HepG2 (cell line): ENCODE measurements around the gene ACSS2. TPM values are rescaled to one million over a fixed set of nuclear protein-coding genes. Genes with fewer than 3 reads are reported as not detected.

ENCODE experiments used
- FOXA3 ChIP-seq: IDR thresholded peaks from 2 replicates; pipeline ENCODE4 v1.6.1; 2016; ENCODE audit warnings: missing genetic modification reagents, missing compliant biosample characterization
- GPBP1L1 ChIP-seq: sonication (generic); formaldehyde crosslinking; IDR thresholded peaks from 2 replicates; pipeline ENCODE4 v1.5.0; 2020; ENCODE audit warnings: mild to moderate bottlenecking, missing genetic modification reagents
- GTF3A ChIP-seq: sonication (generic); formaldehyde crosslinking; conservative IDR thresholded peaks from 2 replicates; pipeline ENCODE4 v1.4.0; 2020; ENCODE audit warnings: mild to moderate bottlenecking, missing genetic modification reagents
- HOXA9 ChIP-seq: sonication (generic); formaldehyde crosslinking; IDR thresholded peaks from 2 replicates; pipeline ENCODE4 v1.8.1; 2022; ENCODE audit warnings: missing genetic modification reagents, mild to moderate bottlenecking, moderate library complexity, borderline replicate concordance
- PPARG ChIP-seq: conservative IDR thresholded peaks from 2 replicates; pipeline ENCODE4 v1.6.1; 2016; ENCODE audit warnings: missing biosample characterization, missing genetic modification reagents
- RBFOX2 ChIP-seq: fragments of 200-400 bp; formaldehyde crosslinking; IDR thresholded peaks from 2 replicates; pipeline ENCODE4 v1.6.1; 2017; ENCODE audit warnings: low read depth, mild to moderate bottlenecking, low read length
- RORA ChIP-seq: sonication (generic); formaldehyde crosslinking; IDR thresholded peaks from 2 replicates; pipeline ENCODE4 v1.5.0; 2020; ENCODE audit warnings: mild to moderate bottlenecking, missing genetic modification reagents, moderate library complexity
- SALL2 ChIP-seq: sonication (generic); formaldehyde crosslinking; IDR thresholded peaks from 2 replicates; pipeline ENCODE4 v1.8.1; 2023; ENCODE audit warnings: mild to moderate bottlenecking, missing genetic modification reagents, inconsistent platforms
- SPEN ChIP-seq: sonication (generic); formaldehyde crosslinking; IDR thresholded peaks from 2 replicates; pipeline ENCODE4 v1.5.1; 2020; ENCODE audit warnings: low read depth, mild to moderate bottlenecking, missing genetic modification reagents
- STAG1 ChIP-seq: sonication (generic); formaldehyde crosslinking; IDR thresholded peaks from 2 replicates; pipeline ENCODE4 v1.4.0; 2020; ENCODE audit warnings: missing genetic modification reagents
- TBX3 ChIP-seq: fragments of 450-650 bp; IDR thresholded peaks from 2 replicates; pipeline ENCODE4 v1.6.1; 2017; ENCODE audit warnings: antibody characterized with exemption, mild to moderate bottlenecking, inconsistent platforms, borderline replicate concordance
- ZBTB3 ChIP-seq: sonication (generic); formaldehyde crosslinking; IDR thresholded peaks from 2 replicates; pipeline ENCODE4 v1.4.0; 2020; ENCODE audit warnings: low read depth, mild to moderate bottlenecking, moderate library complexity, missing genetic modification reagents, borderline replicate concordance
- ZNF253 ChIP-seq: sonication (generic); formaldehyde crosslinking; IDR thresholded peaks from 2 replicates; pipeline ENCODE4 v1.8.0; 2022; ENCODE audit warnings: mild to moderate bottlenecking, missing genetic modification reagents, borderline replicate concordance
- polyA plus RNA-seq, 8 experiments: library from polyadenylated mRNA; depleted of rRNA in 3 of 8; stranded (reverse) in 7 of 8; unstranded in 1 of 8; fragments of >200 nt; fragmentation: Illumina TruSeq in 4 of 8; extraction: Trizol in 4 of 8; gene quantifications; 2 replicates each; pipeline versions ENCODE4 v1.2.1 to v1.2.3, GENCODE V29; 2011 to 2016; ENCODE audit warnings: low read depth in 4 of 8, missing spikeins in 1 of 8, mixed read lengths in 1 of 8; ENCODE audit not compliant: insufficient read depth in 1 of 8
- total RNA-seq, 5 experiments: library from RNA; depleted of rRNA; stranded (reverse); fragments of >200 nt; fragmentation: Illumina TruSeq; extraction: Trizol; gene quantifications; 2 replicates each; pipeline ENCODE4 v1.2.3, GENCODE V29; 2016; ENCODE audit warnings: low read depth in 1 of 5
- TF ChIP-seq, protein P1 (sequence below): sonication (generic); formaldehyde crosslinking; IDR thresholded peaks from 2 replicates; pipeline ENCODE4 v1.9.0; 2021; ENCODE audit warnings: missing genetic modification reagents, borderline replicate concordance
- TF ChIP-seq, protein P2 (sequence below): sonication (generic); formaldehyde crosslinking; IDR thresholded peaks from 2 replicates; pipeline ENCODE4 v1.4.0; 2020; ENCODE audit warnings: missing genetic modification reagents, borderline replicate concordance
- TF ChIP-seq, protein P3 (sequence below): sonication (generic); formaldehyde crosslinking; IDR thresholded peaks from 2 replicates; pipeline ENCODE4 v1.4.0; 2020; ENCODE audit warnings: mild to moderate bottlenecking, missing genetic modification reagents
- TF ChIP-seq, protein P4 (sequence below): sonication (generic); formaldehyde crosslinking; IDR thresholded peaks from 2 replicates; pipeline ENCODE4 v1.4.0; 2020; ENCODE audit warnings: missing genetic modification reagents, borderline replicate concordance

Gene ACSS2
- total and polyA plus RNA-seq, 2 of the 13 experiments (the other 11 are each of a cell fraction or from before 2014, with no cell fraction given) = 72.8 to 89.7 TPM

DNA sequence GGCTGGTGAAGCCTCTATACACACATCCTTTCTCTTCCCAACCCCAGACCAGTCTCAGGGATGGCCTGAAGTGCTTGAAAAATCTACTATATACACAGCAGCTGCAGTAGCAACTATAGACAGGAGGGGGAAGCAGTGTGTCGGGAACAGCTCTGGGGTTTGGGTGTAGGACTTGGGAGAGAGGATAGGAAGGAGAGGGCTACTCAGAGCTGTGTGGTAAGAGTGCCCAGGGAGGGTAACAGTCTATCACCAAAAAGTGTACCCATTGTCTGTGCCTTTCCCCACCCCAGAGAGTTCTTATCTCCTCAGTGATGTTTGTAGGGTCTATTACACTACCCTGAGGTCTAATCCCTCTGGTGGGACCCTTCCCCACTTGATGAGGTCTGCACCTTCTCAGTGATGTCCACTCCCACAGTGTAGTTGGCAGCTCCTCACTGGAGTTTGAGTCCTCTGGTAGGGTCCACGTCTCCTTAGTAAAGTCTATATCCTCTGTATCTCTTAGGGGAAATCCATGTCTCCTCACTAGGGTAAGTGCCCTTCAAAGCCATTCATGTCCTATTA lies 2.2 kb upstream of the ACSS2 start (continued):
- TF ChIP-seq, protein P1, sequence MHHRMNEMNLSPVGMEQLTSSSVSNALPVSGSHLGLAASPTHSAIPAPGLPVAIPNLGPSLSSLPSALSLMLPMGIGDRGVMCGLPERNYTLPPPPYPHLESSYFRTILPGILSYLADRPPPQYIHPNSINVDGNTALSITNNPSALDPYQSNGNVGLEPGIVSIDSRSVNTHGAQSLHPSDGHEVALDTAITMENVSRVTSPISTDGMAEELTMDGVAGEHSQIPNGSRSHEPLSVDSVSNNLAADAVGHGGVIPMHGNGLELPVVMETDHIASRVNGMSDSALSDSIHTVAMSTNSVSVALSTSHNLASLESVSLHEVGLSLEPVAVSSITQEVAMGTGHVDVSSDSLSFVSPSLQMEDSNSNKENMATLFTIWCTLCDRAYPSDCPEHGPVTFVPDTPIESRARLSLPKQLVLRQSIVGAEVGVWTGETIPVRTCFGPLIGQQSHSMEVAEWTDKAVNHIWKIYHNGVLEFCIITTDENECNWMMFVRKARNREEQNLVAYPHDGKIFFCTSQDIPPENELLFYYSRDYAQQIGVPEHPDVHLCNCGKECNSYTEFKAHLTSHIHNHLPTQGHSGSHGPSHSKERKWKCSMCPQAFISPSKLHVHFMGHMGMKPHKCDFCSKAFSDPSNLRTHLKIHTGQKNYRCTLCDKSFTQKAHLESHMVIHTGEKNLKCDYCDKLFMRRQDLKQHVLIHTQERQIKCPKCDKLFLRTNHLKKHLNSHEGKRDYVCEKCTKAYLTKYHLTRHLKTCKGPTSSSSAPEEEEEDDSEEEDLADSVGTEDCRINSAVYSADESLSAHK (CRISPR knock-in tag) = no peak
- TF ChIP-seq TBX3 (no peak), HOXA9 (CRISPR knock-in tag) (no peak), SALL2 (CRISPR knock-in tag) (no peak), ZNF253 (CRISPR knock-in tag) (no peak), STAG1 (CRISPR knock-in tag) (peak; percentile 97), GTF3A (CRISPR knock-in tag) (no peak), GPBP1L1 (CRISPR knock-in tag) (no peak), ZBTB3 (CRISPR knock-in tag) (no peak), SPEN (CRISPR knock-in tag) (no peak), PPARG (CRISPR knock-in tag) (no peak), FOXA3 (CRISPR knock-in tag) (peak; percentile 51; the same call in 1 of the 2 replicates), RBFOX2 (no peak), RORA (CRISPR knock-in tag) (no peak)
- TF ChIP-seq, protein P2, sequence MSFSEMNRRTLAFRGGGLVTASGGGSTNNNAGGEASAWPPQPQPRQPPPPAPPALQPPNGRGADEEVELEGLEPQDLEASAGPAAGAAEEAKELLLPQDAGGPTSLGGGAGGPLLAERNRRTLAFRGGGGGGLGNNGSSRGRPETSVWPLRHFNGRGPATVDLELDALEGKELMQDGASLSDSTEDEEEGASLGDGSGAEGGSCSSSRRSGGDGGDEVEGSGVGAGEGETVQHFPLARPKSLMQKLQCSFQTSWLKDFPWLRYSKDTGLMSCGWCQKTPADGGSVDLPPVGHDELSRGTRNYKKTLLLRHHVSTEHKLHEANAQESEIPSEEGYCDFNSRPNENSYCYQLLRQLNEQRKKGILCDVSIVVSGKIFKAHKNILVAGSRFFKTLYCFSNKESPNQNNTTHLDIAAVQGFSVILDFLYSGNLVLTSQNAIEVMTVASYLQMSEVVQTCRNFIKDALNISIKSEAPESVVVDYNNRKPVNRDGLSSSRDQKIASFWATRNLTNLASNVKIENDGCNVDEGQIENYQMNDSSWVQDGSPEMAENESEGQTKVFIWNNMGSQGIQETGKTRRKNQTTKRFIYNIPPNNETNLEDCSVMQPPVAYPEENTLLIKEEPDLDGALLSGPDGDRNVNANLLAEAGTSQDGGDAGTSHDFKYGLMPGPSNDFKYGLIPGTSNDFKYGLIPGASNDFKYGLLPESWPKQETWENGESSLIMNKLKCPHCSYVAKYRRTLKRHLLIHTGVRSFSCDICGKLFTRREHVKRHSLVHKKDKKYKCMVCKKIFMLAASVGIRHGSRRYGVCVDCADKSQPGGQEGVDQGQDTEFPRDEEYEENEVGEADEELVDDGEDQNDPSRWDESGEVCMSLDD (CRISPR knock-in tag) = no peak
- TF ChIP-seq, protein P3, sequence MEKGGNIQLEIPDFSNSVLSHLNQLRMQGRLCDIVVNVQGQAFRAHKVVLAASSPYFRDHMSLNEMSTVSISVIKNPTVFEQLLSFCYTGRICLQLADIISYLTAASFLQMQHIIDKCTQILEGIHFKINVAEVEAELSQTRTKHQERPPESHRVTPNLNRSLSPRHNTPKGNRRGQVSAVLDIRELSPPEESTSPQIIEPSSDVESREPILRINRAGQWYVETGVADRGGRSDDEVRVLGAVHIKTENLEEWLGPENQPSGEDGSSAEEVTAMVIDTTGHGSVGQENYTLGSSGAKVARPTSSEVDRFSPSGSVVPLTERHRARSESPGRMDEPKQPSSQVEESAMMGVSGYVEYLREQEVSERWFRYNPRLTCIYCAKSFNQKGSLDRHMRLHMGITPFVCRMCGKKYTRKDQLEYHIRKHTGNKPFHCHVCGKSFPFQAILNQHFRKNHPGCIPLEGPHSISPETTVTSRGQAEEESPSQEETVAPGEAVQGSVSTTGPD (CRISPR knock-in tag) = no peak
- TF ChIP-seq, protein P4, sequence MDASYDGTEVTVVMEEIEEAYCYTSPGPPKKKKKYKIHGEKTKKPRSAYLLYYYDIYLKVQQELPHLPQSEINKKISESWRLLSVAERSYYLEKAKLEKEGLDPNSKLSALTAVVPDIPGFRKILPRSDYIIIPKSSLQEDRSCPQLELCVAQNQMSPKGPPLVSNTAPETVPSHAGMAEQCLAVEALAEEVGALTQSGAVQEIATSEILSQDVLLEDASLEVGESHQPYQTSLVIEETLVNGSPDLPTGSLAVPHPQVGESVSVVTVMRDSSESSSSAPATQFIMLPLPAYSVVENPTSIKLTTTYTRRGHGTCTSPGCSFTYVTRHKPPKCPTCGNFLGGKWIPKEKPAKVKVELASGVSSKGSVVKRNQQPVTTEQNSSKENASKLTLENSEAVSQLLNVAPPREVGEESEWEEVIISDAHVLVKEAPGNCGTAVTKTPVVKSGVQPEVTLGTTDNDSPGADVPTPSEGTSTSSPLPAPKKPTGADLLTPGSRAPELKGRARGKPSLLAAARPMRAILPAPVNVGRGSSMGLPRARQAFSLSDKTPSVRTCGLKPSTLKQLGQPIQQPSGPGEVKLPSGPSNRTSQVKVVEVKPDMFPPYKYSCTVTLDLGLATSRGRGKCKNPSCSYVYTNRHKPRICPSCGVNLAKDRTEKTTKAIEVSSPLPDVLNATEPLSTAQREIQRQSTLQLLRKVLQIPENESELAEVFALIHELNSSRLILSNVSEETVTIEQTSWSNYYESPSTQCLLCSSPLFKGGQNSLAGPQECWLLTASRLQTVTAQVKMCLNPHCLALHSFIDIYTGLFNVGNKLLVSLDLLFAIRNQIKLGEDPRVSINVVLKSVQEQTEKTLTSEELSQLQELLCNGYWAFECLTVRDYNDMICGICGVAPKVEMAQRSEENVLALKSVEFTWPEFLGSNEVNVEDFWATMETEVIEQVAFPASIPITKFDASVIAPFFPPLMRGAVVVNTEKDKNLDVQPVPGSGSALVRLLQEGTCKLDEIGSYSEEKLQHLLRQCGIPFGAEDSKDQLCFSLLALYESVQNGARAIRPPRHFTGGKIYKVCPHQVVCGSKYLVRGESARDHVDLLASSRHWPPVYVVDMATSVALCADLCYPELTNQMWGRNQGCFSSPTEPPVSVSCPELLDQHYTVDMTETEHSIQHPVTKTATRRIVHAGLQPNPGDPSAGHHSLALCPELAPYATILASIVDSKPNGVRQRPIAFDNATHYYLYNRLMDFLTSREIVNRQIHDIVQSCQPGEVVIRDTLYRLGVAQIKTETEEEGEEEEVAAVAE (CRISPR knock-in tag) = no peak; the same call in none of the 2 replicates
